CD4-positive, alpha-beta T cell treated with Interleukin-6 at 100 ng/mL for 8 hours (primary cell): ENCODE data around the gene MYH10.
"Not testable (repeated sequence)": the region's sequence is repeated elsewhere in the genome, so short reads cannot be mapped to it uniquely, and the experiment has no call there.

Source experiments
- DNase-seq: peaks from one replicate; pipeline ENCODE4 v3.0.0-alpha.2; 2020; ENCODE audit warnings: mixed read lengths, low spot score

MYH10 gene

DNA sequence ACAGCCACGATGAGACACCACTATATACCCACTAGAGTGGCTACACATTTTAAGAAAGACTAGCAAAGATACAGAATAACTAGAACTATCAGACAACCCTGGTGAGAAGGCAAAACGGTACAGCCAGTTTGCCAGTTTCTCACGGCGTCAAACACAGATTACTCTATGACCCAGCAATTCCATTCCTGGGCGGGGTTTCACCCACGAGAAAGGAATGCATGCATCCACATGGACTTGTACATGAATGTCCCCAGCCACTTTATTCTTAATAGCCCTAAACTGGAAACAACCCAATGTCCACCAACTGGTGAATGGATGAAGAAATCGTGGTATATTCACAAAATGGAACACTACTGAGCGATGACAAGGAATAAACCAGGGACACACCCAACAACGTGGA, 74.5 kb downstream of the MYH10 start:
- DNase-seq = no peak

DNA sequence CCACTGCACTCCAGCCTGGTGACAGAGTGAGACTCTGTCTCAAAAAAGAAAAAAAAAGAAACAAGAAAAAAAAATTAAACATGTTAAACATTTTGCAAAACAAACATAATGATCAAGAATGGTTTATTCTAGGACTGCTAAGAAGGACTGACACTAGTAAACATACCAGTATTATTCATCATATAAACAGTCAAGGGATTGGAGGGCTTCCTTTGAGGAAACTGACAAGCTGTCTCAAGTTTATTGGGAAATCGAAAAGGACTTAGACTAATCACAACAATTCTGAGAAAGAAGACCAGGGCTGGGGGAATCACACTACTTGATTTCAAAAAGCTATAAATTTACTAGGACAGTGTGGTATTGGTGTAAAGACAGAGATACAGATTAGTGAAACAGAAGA, 75.5 kb downstream of the MYH10 start:
- no peak for DNase-seq

DNA sequence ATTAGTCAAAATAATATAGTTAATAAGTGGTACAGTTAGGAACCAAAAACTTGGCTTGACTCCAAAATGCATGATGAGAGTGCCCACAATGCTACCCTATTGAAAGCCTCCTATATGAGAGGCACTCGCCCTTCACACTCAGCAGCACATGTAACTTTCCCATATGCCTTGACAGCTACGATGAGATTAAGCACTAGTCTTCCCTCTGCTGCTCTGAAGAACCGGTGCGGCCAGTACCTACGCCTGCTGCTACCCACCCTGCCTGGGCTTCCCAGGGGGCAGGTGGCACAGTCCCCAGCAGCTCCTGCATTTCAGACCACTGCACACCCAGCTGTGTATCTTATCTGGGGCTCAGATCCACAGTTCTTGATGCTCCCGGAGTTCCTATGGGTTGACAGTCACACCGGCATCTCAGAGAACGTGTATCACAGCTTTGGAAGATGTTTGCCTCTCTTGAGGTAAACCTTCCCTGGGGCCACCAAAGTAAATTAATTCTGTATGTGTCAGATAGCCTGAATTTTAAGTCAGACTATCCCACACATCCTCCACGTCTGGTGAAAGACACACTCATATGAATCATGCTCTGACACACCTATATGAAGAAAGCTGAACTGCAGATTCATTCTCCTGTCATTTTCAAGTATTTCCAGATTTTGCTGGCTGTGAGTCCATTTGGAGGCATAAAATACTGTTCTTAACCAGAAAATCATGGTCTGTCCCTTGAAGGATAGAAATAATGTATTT, 77.8 kb downstream of the MYH10 start:
- no peak for DNase-seq

GRCh38 chr17:8542599-8543502, 87.7 kb downstream of the MYH10 start:
- DNase-seq = no peak

- not testable (repeated sequence) for DNase-seq
Measured at GRCh38 chr17:8539976-8540375, 90.5 kb downstream of the MYH10 start.

GRCh38 chr17:8537734-8538133, 92.8 kb downstream of the MYH10 start:
- no peak for DNase-seq

DNA sequence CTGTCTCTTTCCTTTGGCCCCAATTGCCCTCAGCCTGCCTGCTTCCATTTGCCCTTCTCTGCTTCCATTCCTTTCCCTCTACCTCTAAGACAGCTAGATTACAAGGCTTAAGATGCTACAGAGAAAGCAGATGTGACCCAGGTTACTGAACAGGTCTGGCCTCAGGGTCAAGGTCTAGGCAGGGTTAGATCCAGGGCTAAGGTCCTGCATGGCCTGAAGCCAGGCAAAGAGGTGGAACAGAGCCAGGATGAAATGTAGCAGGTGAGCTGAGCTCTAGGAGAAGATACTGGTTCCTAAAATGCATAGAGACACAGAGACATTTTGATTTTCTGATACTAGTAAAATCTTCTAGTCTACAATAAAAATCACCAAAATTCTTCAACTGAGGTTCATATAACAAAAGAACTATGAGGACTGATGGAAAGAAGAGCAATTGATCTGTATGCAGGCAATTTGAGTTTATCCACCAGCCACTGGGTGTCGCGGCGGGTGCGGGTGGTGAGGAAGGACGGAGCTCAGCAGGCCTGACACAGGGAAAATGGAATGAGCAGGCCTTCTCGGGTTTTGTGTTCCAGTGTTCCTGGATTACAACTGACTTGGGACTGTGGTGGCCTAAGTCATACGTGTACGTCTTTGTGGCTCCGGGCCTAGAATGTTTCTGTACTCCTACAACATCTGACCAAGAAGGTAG, 95.9 kb downstream of the MYH10 start:
- no peak for DNase-seq

DNA sequence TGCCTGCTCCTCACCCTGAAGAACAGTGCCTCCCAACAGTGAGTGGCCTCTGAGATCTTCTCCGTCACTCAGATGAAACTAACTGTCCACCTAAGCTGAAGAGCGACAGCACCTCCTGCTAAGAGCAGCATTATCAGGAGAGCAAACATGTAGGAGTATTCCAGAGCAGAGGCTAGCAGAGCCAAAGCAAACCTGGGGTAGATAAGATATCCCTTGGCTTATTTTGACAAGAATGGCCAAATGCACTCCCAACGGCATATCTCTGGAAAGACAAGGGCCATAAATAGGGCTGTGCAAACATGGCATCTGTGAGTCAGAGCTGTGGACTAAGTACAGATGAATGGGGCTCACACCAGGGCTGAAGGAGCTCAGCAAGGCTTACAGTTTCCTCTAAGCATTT, 98.5 kb downstream of the MYH10 start:
- no peak for DNase-seq

DNA sequence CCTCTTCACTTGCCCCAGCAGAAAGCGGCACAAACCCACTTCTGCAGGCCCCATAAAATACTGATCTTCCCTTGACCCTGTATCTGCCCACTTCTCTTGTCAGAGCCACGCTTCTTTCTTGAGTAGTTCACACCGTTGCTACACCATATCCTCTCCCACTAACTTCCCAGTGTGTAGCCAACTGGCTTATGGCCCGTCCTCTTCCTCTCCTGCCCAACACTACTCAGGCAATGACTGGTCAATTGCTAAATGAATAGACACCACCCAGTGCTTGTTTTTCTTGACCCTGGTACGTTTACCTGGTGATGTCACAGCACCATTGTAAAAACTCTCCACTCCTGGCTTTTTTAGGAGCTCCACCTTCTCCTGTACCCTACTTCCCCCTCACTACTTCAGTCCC, 107.9 kb downstream of the MYH10 start:
- no peak for DNase-seq

GRCh38 chr17:8520981-8521380, 109.5 kb downstream of the MYH10 start:
- no peak for DNase-seq

DNA sequence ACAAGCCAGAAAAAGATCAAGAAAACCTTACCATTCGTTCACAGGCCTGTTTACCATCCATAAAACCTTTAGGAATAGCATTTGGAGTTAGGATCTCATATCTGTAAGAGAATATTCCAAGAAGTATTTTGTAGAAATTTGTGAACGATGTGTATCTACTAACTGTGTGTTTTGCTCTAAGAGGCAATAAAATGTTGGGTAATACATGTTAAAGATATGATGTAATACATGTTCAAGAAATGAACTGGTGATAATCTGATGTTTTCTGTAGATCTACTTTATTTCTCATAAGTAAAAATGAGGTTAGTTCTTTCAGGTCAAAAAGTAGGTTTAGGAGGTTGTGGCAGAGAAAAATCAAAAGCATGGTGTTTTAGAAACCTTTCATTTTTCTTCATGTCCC, 111.7 kb downstream of the MYH10 start:
- no peak for DNase-seq

DNA sequence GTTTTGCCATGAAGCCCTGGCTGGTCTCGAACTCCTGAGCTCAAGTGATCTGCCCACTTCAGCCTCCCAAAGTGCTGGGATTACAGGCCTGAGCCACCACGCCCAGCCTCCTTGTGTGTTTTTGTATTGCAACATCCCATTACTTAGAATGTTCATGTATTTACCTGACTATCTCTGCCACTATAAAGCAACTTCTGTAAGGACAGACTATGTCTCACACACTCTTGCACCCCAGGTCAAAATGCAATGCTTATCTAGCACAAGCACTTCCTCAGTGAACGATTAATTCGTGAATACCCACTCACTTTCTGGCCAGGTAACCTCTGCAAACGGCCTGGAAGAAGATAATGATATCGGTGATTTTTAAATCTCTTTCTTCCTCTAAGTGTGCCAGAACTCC, 112.2 kb downstream of the MYH10 start:
- no peak for DNase-seq

- no peak for DNase-seq
Measured at GRCh38 chr17:8514801-8515200, 115.7 kb downstream of the MYH10 start.

GRCh38 chr17:8506145-8506544, 124.4 kb downstream of the MYH10 start:
- no peak for DNase-seq

DNA sequence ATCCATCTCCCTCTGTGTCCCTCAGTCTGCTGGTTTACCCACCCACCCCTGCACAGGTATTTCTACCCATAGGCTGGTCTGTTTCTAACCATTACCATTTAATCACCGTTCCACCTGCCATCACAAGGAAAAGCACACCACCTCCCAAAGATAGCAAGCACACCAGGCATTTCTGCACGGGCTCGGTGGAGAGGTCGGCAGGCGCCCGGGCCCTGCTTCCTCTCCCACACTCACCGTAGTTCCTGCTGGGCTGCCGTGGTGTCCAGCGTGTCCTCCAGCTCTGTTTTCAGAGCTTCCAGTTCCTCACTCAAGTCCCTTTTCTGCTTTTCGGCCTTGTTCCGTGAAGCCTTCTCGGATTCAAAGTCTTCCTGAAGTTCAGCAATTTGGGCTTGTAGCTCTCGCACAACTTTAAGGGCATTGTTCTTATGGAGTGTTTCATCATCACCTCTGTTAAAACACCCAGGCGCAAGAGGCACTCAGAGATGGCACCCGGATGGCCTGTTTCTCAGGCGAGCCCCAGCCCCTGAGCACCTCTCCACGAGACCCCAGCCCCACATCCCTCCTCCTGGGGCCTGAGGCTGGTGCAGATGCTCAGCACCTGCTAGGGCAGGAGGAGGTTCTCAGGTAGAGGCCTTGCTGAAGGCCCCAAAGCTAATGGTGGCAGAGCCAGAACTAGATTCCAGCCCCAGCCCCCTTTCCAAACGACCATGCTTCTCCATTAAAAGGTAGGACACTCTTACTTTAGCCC, 125.9 kb downstream of the MYH10 start:
- no peak for DNase-seq

- DNase-seq = no peak
Measured at GRCh38 chr17:8503807-8504206, 126.7 kb downstream of the MYH10 start.

- DNase-seq = no peak
Measured at GRCh38 chr17:8503368-8503767, 127.2 kb downstream of the MYH10 start.

- DNase-seq = no peak
Measured at GRCh38 chr17:8502126-8502525, 128.4 kb downstream of the MYH10 start.

- DNase-seq = no peak
Measured at GRCh38 chr17:8500609-8501008, 129.9 kb downstream of the MYH10 start.

DNA sequence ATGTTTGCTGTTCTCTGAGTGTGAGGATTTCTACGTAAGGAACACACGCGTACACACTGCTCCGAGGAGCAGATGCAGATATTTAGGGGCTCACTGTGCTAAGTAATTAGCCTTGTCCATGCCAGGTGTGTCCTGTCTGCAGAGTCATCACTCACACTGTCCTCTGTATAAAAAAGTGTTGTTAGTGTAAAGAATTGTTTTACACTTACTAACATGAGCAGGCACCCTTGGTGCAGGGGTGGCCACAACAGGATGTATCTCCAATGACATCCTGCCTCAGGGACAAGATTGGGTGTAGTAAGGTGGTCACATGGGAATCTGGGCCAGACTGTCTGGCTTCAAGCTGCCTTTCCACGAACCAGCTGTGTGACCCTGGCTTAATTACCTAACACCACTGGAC, 130.9 kb downstream of the MYH10 start:
- no peak for DNase-seq

DNA sequence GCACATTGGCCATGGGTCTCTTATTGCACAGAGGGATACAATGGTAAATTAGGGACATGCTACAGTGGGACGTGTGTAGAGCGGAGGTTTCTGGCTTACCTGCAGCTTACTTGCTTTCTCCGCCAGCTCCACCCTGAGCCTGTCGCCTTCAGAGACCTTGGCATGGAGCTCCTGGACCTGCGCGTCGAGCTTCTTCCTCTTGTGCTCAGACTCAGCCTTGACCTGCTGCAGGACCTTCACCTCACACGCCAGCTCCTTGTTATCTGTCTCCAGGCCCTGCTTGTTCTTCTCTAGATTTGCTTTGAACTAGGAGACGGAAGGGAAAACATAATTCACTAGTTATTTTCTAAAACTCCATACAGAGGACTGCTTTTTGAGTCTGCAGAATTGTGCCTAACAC, 131.4 kb downstream of the MYH10 start:
- DNase-seq = no peak

DNA sequence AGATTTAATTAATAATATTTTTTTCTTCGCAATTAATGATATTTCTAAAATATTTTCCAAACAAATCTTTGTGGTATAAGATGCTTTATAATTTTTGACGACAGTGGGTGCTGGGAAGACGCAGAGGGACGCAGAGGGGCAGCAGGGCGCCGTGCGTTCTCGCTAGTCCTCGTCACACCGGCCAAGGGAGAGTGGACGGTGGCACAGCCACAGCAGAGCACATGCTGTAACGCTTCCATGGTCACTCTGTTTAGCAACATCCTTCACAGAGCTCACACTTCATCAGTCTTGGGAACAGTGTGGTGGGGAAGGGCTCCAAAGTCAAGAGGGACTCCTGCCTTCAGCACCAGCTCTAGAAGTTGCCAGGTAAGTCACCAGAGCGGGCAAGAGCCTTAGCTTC, 134.4 kb downstream of the MYH10 start:
- DNase-seq = no peak
